Fibroblast of the conjunctiva (primary cell): ENCODE measurements around the gene PIAS2.

Experiments
- DNase-seq: peaks from one replicate; pipeline ENCODE4 v3.0.0-alpha.2; 2010; ENCODE audit warnings: low read depth

Gene PIAS2

DNA sequence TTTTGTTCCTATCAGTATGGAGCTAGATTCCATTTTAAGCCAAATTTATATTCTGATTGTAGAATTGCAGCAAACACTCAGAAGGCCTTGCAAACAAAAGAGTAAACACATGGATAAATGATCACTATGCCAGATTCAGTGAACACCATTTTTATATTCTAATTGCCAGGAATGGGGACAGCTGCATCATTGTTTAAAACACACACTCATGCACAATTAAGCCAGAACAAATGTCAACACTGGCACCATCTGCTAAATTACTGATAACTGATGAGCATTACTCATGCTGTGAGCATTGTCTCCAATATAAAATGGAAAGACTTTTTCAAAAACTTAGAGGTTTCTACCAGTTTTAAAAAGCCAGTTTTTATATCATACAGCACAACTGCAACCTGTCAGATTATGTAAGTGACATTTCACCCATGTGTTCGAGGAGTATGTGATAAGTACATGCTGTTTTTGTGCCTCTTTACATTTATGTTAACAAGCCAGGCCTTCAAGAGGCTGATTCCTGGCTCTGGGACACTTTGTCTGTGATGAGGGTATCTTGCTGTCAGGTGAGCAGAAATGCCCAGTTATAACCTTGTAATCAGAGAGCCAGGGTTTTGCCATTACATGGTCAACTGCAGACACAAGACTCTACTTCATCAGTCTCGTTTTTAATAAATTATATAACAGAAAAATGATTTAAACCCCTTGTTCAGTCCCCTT is 156.1 kb downstream of the PIAS2 start:
- DNase-seq: no peak

DNA sequence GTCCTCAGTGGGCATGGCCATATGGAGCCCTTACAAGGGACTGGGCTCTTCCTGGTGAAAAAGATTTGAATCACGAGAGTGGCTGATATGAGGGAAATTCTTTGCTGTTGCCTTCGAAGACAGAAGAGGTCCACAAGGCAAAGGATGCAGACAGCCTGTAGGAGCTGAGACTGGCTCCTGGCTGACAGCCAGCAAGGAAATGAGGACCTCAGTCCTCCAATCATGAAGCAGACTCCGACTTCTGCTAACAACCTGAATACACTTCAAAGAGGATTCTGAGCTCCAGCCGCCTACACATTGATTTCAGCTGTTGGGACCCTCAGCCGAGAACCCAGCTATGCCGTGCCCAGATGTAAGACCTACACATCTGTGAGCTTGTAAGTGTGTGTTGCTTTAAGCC is 157.4 kb downstream of the PIAS2 start:
- no peak for DNase-seq

DNA sequence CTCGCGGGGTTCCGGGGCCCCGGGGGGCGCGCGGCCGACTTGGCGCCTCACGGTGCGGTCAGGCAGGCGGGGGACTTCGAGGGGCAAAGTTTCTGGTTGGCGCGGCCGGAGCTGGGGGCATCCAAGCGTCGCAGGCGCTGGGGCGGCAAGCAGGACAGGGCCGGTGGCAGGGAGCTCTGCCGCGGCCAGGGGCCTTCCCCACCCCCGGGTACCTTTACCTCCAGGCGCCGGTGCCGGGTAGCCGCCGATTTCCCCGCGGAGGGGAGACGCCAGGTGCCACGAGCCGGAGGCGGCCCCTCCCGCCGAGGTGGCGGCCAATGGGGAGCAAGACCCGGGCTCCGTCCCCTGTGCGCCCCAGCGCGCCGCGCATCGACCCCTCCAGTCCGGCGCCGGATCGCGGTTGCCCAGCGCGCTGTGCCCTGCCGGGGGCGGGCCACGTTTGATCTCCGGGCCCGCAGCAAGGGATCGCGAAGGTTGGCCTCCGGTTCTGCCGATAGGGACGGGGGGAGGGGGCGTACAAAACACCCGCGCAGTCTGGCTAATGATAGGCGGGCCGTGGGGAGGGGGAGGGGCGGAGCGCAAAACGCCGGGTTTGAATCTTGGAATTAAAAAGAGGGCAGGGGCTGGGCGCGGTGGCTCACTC is 160.6 kb downstream of the PIAS2 start, which contains the start of gene ST8SIA5:
Gene ST8SIA5, minus strand, starts transcription at position 495 of the 643 bp plus-strand sequence. CDS start 545 bp downstream, outside the sequence.
- no peak for DNase-seq

- no peak for DNase-seq
Measured at GRCh38 chr18:46756025-46756558, 161.2 kb downstream of the PIAS2 start.

- DNase-seq: no peak
Measured at GRCh38 chr18:46755315-46756024, 161.8 kb downstream of the PIAS2 start.

GRCh38 chr18:46754661-46755292 is 162.5 kb downstream of the PIAS2 start:
- no peak for DNase-seq

DNA sequence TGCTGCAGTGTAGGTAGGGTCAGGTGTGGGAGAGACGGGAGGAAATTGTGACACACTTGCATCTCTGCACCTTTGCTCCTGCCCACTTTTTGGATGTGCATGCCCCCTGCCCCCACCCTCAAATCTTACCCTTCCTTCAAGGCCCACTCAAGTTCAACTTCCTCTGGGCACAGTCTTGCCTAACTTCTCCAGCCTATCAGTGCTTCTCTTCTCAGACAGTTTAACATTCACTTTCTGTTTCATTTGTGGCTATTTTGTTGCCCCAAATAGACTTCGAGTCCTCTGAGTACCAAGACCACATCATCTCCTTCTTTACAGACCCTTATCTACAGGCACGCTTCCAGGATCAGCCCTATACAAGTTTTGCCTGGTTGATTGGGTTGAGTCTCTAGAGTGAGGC is 163.1 kb downstream of the PIAS2 start:
- DNase-seq: no peak
